OCI-M1 (cell line): ENCODE results near the gene TENM4.

Experiments
- DNase-seq: peaks from one replicate; lab custom pipeline; 2025; lab: John Stamatoyannopoulos, UW

Gene TENM4

GRCh38 chr11:79119491-79120284 lies 321.1 kb downstream of the TENM4 start:
- no peak for DNase-seq

GRCh38 chr11:79117488-79117887 lies 323.3 kb downstream of the TENM4 start:
- no peak for DNase-seq

- no peak for DNase-seq
Measured at GRCh38 chr11:79116600-79116999, 324.2 kb downstream of the TENM4 start.

GRCh38 chr11:79113054-79113690 lies 327.7 kb downstream of the TENM4 start:
- no peak for DNase-seq

- no peak for DNase-seq
Measured at GRCh38 chr11:79110796-79111195, 330.0 kb downstream of the TENM4 start.

GRCh38 chr11:79110321-79110720 lies 330.5 kb downstream of the TENM4 start:
- no peak for DNase-seq

GRCh38 chr11:79108851-79109250 lies 332.0 kb downstream of the TENM4 start:
- no peak for DNase-seq

- no peak for DNase-seq
Measured at GRCh38 chr11:79102840-79103239, 338.0 kb downstream of the TENM4 start.

GRCh38 chr11:79101656-79102055 lies 339.2 kb downstream of the TENM4 start:
- no peak for DNase-seq

- DNase-seq, result peak; percentile 91
Measured at GRCh38 chr11:79100093-79100910, 340.5 kb downstream of the TENM4 start.

GRCh38 chr11:79098146-79098545 lies 342.7 kb downstream of the TENM4 start:
- no peak for DNase-seq

GRCh38 chr11:79097246-79097875 lies 343.5 kb downstream of the TENM4 start:
- DNase-seq, result no peak

GRCh38 chr11:79095424-79095823 lies 345.4 kb downstream of the TENM4 start:
- DNase-seq, result no peak

GRCh38 chr11:79094616-79095015 lies 346.2 kb downstream of the TENM4 start:
- no peak for DNase-seq

- DNase-seq, result peak; percentile 95
Measured at GRCh38 chr11:79092791-79093353, 348.0 kb downstream of the TENM4 start.

GRCh38 chr11:79090191-79090705 lies 350.6 kb downstream of the TENM4 start:
- DNase-seq, result no peak

GRCh38 chr11:79089601-79090000 lies 351.2 kb downstream of the TENM4 start:
- DNase-seq, result no peak

- no peak for DNase-seq
Measured at GRCh38 chr11:79088967-79089366, 351.9 kb downstream of the TENM4 start.

GRCh38 chr11:79087961-79088318 lies 352.9 kb downstream of the TENM4 start:
- no peak for DNase-seq

GRCh38 chr11:79087238-79087960 lies 353.4 kb downstream of the TENM4 start:
- no peak for DNase-seq

- DNase-seq, result no peak
Measured at GRCh38 chr11:79086056-79086455, 354.8 kb downstream of the TENM4 start.
